Stimulated activated memory B cell treated with anti-CD40 and anti-IgM and Interleukin-4, amounts not matched to agents 10 μg/mL and 1 μg/mL and 100 μg/mL, for 72 hours (primary cell): ENCODE results near the gene CYP11A1.

Source experiments
- ATAC-seq: fragments of 150-1000 bp; cut with Tn5 transposase; 2 replicates; pipeline ENCODE4 v1.10.0; 2021
- H3K27ac Mint-ChIP-seq: one replicate; pipeline ENCODE4 v1.8.0; 2022; ENCODE audit warnings: mild to moderate bottlenecking, mixed read lengths
- H3K27me3 Mint-ChIP-seq: one replicate; pipeline ENCODE4 v1.8.0; 2022; ENCODE audit warnings: mixed read lengths
- H3K36me3 Mint-ChIP-seq: one replicate; pipeline ENCODE4 v1.8.0; 2022; ENCODE audit warnings: mixed read lengths
- H3K4me1 Mint-ChIP-seq: one replicate; pipeline ENCODE4 v1.8.0; 2022; ENCODE audit warnings: mixed read lengths
- H3K4me3 Mint-ChIP-seq: one replicate; pipeline ENCODE4 v1.8.0; 2022; ENCODE audit warnings: mild to moderate bottlenecking, moderate library complexity, mixed read lengths
- H3K9me3 Mint-ChIP-seq: one replicate; pipeline ENCODE4 v1.8.0; 2022; ENCODE audit warnings: mixed read lengths

CYP11A1 gene

GRCh38 chr15:74319596-74320351, 47.7 kb downstream of the CYP11A1 start:
- ATAC-seq = no peak
- H3K4me1 Mint-ChIP-seq = peaks cover 40% of the 10 kb centered on the region
- H3K27me3 Mint-ChIP-seq = peaks cover 17% of the 10 kb centered on the region
- no peaks in the 10 kb centered on the region for H3K36me3 Mint-ChIP-seq
- H3K27ac Mint-ChIP-seq = no peak overlapping the region
- no peaks in the 10 kb centered on the region for H3K9me3 Mint-ChIP-seq
- H3K4me3 Mint-ChIP-seq = no peak overlapping the region

GRCh38 chr15:74319138-74319460, 48.3 kb downstream of the CYP11A1 start:
- H3K4me1 Mint-ChIP-seq = peaks cover 43% of the 10 kb centered on the region

GRCh38 chr15:74318376-74319137, 48.9 kb downstream of the CYP11A1 start:
- peaks cover 17% of the 10 kb centered on the region for H3K27me3 Mint-ChIP-seq
- H3K4me1 Mint-ChIP-seq = peaks cover 43% of the 10 kb centered on the region
- peak; percentile 40 for ATAC-seq
- H3K9me3 Mint-ChIP-seq = no peaks in the 10 kb centered on the region
- no peak overlapping the region for H3K4me3 Mint-ChIP-seq
- H3K36me3 Mint-ChIP-seq = no peaks in the 10 kb centered on the region
- H3K27ac Mint-ChIP-seq = no peak overlapping the region

More at GRCh38 chr15:74319138-74319460, 48.3 kb downstream of the CYP11A1 start:
- Mint-ChIP-seq H3K27me3 (peaks cover 14% of the 10 kb centered on the region), H3K4me3 (no peak overlapping the region), H3K36me3 (no peaks in the 10 kb centered on the region), H3K9me3 (no peaks in the 10 kb centered on the region), H3K27ac (no peak overlapping the region)
- no peak for ATAC-seq

GRCh38 chr15:74317820-74318375, 49.5 kb downstream of the CYP11A1 start:
- Mint-ChIP-seq H3K9me3 (no peaks in the 10 kb centered on the region), H3K4me1 (peaks cover 43% of the 10 kb centered on the region), H3K27me3 (peaks cover 12% of the 10 kb centered on the region), H3K4me3 (no peak overlapping the region), H3K27ac (no peak overlapping the region), H3K36me3 (no peaks in the 10 kb centered on the region)
- peak; percentile 4 for ATAC-seq

- Mint-ChIP-seq H3K9me3 (no peaks in the 10 kb centered on the region), H3K36me3 (no peaks in the 10 kb centered on the region), H3K4me1 (peaks cover 43% of the 10 kb centered on the region), H3K27me3 (peaks cover 9% of the 10 kb centered on the region), H3K4me3 (no peak overlapping the region), H3K27ac (peak overlapping the region; percentile 34)
- ATAC-seq = no peak
Measured at GRCh38 chr15:74316141-74316540, 51.3 kb downstream of the CYP11A1 start.

- Mint-ChIP-seq H3K4me3 (no peak overlapping the region), H3K4me1 (peaks cover 43% of the 10 kb centered on the region), H3K27me3 (peaks cover 9% of the 10 kb centered on the region), H3K9me3 (no peaks in the 10 kb centered on the region), H3K27ac (peak overlapping the region; percentile 2), H3K36me3 (no peaks in the 10 kb centered on the region)
- peak; percentile 52 for ATAC-seq
Measured at GRCh38 chr15:74315626-74316025, 51.8 kb downstream of the CYP11A1 start.

GRCh38 chr15:74314795-74315438, 52.5 kb downstream of the CYP11A1 start:
- ATAC-seq = no peak
- Mint-ChIP-seq H3K27me3 (peaks cover 13% of the 10 kb centered on the region), H3K9me3 (no peaks in the 10 kb centered on the region), H3K4me1 (peaks cover 43% of the 10 kb centered on the region), H3K27ac (peak overlapping the region; percentile 2), H3K36me3 (no peaks in the 10 kb centered on the region), H3K4me3 (no peak overlapping the region)

GRCh38 chr15:74313889-74314288, 53.6 kb downstream of the CYP11A1 start:
- Mint-ChIP-seq H3K4me3 (no peak overlapping the region), H3K27ac (peak overlapping the region; percentile 41), H3K9me3 (no peaks in the 10 kb centered on the region), H3K4me1 (peaks cover 40% of the 10 kb centered on the region), H3K27me3 (peaks cover 23% of the 10 kb centered on the region), H3K36me3 (no peaks in the 10 kb centered on the region)
- no peak for ATAC-seq

- H3K36me3 Mint-ChIP-seq = no peaks in the 10 kb centered on the region
- no peak overlapping the region for H3K27ac Mint-ChIP-seq
- H3K4me3 Mint-ChIP-seq = no peak overlapping the region
- H3K9me3 Mint-ChIP-seq = no peaks in the 10 kb centered on the region
- H3K4me1 Mint-ChIP-seq = peaks cover 28% of the 10 kb centered on the region
- ATAC-seq = no peak
- H3K27me3 Mint-ChIP-seq = peaks cover 37% of the 10 kb centered on the region
Measured at GRCh38 chr15:74312445-74313007, 54.9 kb downstream of the CYP11A1 start.

GRCh38 chr15:74311734-74312444, 55.6 kb downstream of the CYP11A1 start:
- no peaks in the 10 kb centered on the region for H3K36me3 Mint-ChIP-seq
- peaks cover 22% of the 10 kb centered on the region for H3K4me1 Mint-ChIP-seq
- peaks cover 40% of the 10 kb centered on the region for H3K27me3 Mint-ChIP-seq
- no peak overlapping the region for H3K4me3 Mint-ChIP-seq
- H3K27ac Mint-ChIP-seq = no peak overlapping the region
- no peak for ATAC-seq
- no peaks in the 10 kb centered on the region for H3K9me3 Mint-ChIP-seq

GRCh38 chr15:74307827-74308811, 59.3 kb downstream of the CYP11A1 start:
- Mint-ChIP-seq H3K9me3 (no peaks in the 10 kb centered on the region), H3K36me3 (no peaks in the 10 kb centered on the region), H3K4me3 (no peak overlapping the region), H3K27ac (no peak overlapping the region), H3K4me1 (no peaks in the 10 kb centered on the region), H3K27me3 (peaks cover 69% of the 10 kb centered on the region)
- ATAC-seq = peak; percentile 60

- no peaks in the 10 kb centered on the region for H3K36me3 Mint-ChIP-seq
- no peak overlapping the region for H3K4me3 Mint-ChIP-seq
- no peak for ATAC-seq
- peaks cover 82% of the 10 kb centered on the region for H3K27me3 Mint-ChIP-seq
- H3K4me1 Mint-ChIP-seq = peaks cover 5% of the 10 kb centered on the region
- no peak overlapping the region for H3K27ac Mint-ChIP-seq
- H3K9me3 Mint-ChIP-seq = no peaks in the 10 kb centered on the region
Measured at GRCh38 chr15:74306781-74307217, 60.6 kb downstream of the CYP11A1 start.

- no peaks in the 10 kb centered on the region for H3K9me3 Mint-ChIP-seq
- H3K27me3 Mint-ChIP-seq = peaks cover 93% of the 10 kb centered on the region
- no peak for ATAC-seq
- H3K4me1 Mint-ChIP-seq = peaks cover 5% of the 10 kb centered on the region
- no peak overlapping the region for H3K27ac Mint-ChIP-seq
- H3K4me3 Mint-ChIP-seq = no peak overlapping the region
- no peaks in the 10 kb centered on the region for H3K36me3 Mint-ChIP-seq
Measured at GRCh38 chr15:74305687-74306086, 61.8 kb downstream of the CYP11A1 start.

- H3K9me3 Mint-ChIP-seq = no peaks in the 10 kb centered on the region
- no peaks in the 10 kb centered on the region for H3K36me3 Mint-ChIP-seq
- peaks cover 5% of the 10 kb centered on the region for H3K4me1 Mint-ChIP-seq
- H3K4me3 Mint-ChIP-seq = no peak overlapping the region
- H3K27me3 Mint-ChIP-seq = peaks cover 97% of the 10 kb centered on the region
- no peak overlapping the region for H3K27ac Mint-ChIP-seq
- no peak for ATAC-seq
Measured at GRCh38 chr15:74304431-74304830, 63.0 kb downstream of the CYP11A1 start.
